ENCODE data around the gene BCL2L14.
A peak's percentile ranks its signal among the peaks of the same experiment; 100 is the strongest.

BCL2L14 gene

DNA sequence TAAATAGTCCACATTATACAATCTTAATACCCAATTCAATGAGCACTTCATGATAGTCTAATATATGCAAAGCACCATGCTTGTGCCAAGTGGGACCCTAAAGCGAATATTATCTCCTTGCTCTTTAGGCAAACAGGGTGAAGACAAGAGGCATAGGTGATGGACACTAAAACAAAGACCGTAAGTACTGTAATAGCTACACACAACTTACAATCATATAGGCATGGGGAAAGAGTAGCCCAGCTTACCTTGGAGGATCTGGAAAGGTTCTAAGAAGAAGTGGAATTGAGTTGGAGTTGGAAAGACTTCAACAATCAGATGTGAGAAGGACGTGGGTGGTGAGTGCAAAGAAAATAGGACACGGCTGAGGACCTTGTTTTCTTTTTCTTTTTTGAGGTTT is 19.1 kb upstream of the BCL2L14 start:
- no peaks in the 10 kb centered on the region for H3K36me3 ChIP-seq (ENCODE audit: control insufficient read depth in 5 of 5, insufficient read depth in 5 of 5, low read length in 5 of 5)
- no peak overlapping the region for H3K27ac ChIP-seq (ENCODE audit: low read depth, low read length)
- no peak overlapping the region for H3K9ac ChIP-seq (ENCODE audit: low read length in 5 of 5)
- peaks cover 0 to 4% (median 0%) of the 10 kb centered on the region in 5 donors for H3K9me3 ChIP-seq (ENCODE audit: control insufficient read depth in 5 of 5, low read length in 5 of 5)
- H3K4me3 ChIP-seq (ENCODE audit: low read depth in 1 of 5, low read length in 5 of 5), result no peak overlapping the region
- peaks cover 0 to 3% (median 0%) of the 10 kb centered on the region in 5 donors for H3K27me3 ChIP-seq (ENCODE audit: control insufficient read depth in 5 of 5, insufficient read depth in 4 of 5, low read length in 5 of 5)
- H3K4me1 ChIP-seq (ENCODE audit: control insufficient read depth in 5 of 5, insufficient read depth in 5 of 5, low read length in 5 of 5), result no peaks in the 10 kb centered on the region

DNA sequence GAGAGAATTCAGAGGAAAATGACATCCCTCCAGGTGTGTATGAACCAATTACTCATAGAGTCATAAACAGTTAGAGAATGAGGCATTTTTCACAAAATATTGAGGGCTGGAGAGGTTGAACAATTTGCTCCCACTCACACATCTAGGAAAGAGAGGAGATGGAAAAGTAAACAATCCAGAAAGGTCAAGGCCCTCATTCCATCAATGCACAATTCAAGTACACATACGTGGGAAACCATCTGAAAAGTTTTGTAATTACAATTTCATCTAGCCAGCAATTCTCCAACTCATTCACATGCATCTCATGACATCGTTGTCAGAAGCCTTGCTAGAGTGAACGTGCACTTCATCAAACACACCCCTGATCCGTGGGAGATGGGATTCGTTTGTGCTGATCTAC is 15.7 kb upstream of the BCL2L14 start:
- H3K36me3 ChIP-seq (ENCODE audit: control insufficient read depth in 5 of 5, insufficient read depth in 5 of 5, low read length in 5 of 5), result no peaks in the 10 kb centered on the region
- H3K4me3 ChIP-seq (ENCODE audit: low read depth in 1 of 5, low read length in 5 of 5), result no peak overlapping the region

DNA sequence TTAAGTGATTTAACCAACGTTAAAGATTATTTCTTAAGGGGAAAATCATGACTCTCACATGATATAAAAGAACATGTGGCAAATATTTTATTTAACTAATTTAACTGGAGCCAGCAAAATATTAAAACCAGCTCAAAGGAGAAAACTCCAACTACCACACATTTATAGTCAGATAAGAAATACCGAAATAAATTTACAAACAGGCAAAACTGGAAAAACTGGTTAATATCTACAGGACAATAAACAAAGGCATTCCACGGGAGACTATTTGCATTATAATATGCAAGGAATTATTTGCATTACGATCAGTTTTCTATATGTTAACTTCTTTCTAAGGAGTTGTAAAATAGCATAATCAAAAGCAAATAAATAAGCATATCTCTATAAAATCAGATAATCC is 13.8 kb upstream of the BCL2L14 start:
- no peaks in the 10 kb centered on the region for H3K36me3 ChIP-seq (ENCODE audit: control insufficient read depth in 5 of 5, insufficient read depth in 5 of 5, low read length in 5 of 5)
- H3K4me1 ChIP-seq (ENCODE audit: control insufficient read depth in 5 of 5, insufficient read depth in 5 of 5, low read length in 5 of 5), result no peaks in the 10 kb centered on the region
- no peak overlapping the region for H3K27ac ChIP-seq (ENCODE audit: low read depth, low read length)
- no peak overlapping the region for H3K4me3 ChIP-seq (ENCODE audit: low read depth in 1 of 5, low read length in 5 of 5)
- H3K9me3 ChIP-seq (ENCODE audit: control insufficient read depth in 5 of 5, low read length in 5 of 5), result peaks cover 0 to 4% (median 0%) of the 10 kb centered on the region in 5 donors
- H3K9ac ChIP-seq (ENCODE audit: low read length in 5 of 5), result no peak overlapping the region
- H3K27me3 ChIP-seq (ENCODE audit: control insufficient read depth in 5 of 5, insufficient read depth in 4 of 5, low read length in 5 of 5), result no peaks in the 10 kb centered on the region

More for the DNA sequence above, 15.7 kb upstream of the BCL2L14 start:
- Histone ChIP-seq H3K4me1 (ENCODE audit: control insufficient read depth in 5 of 5, insufficient read depth in 5 of 5, low read length in 5 of 5) (no peaks in the 10 kb centered on the region), H3K27ac (ENCODE audit: low read depth, low read length) (no peak overlapping the region), H3K27me3 (ENCODE audit: control insufficient read depth in 5 of 5, insufficient read depth in 4 of 5, low read length in 5 of 5) (no peaks in the 10 kb centered on the region), H3K9ac (ENCODE audit: low read length in 5 of 5) (no peak overlapping the region), H3K9me3 (ENCODE audit: control insufficient read depth in 5 of 5, low read length in 5 of 5) (peaks cover 0 to 4% (median 0%) of the 10 kb centered on the region in 5 donors)

DNA sequence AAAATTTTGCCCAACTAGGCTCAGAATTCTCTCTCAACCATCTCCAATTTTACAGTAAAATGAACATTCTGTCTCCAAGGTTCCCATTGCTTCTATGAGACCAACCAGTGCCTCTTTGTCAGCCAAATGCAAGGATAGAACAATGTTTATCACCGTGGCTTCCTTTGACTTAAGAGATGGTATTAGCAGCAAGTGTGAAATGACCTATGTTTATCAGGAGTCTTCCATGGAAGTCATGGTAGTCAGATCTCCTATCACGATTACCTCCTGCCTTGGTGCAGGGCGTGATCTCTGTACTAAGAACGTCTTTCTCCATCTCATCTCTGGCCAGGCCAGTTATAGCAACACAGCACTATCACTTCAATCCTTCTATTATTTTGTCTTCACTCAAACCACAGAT is 6.1 kb upstream of the BCL2L14 start:
- peaks cover 0 to 4% (median 0%) of the 10 kb centered on the region in 5 donors for H3K4me1 ChIP-seq (ENCODE audit: control insufficient read depth in 5 of 5, insufficient read depth in 5 of 5, low read length in 5 of 5)
- H3K27me3 ChIP-seq (ENCODE audit: control insufficient read depth in 5 of 5, insufficient read depth in 4 of 5, low read length in 5 of 5), result peaks cover 0 to 3% (median 0%) of the 10 kb centered on the region in 5 donors
- no peaks in the 10 kb centered on the region for H3K36me3 ChIP-seq (ENCODE audit: control insufficient read depth in 5 of 5, insufficient read depth in 5 of 5, low read length in 5 of 5)
- H3K9ac ChIP-seq (ENCODE audit: low read length in 5 of 5), result no peak overlapping the region
- H3K27ac ChIP-seq (ENCODE audit: low read depth, low read length), result no peak overlapping the region
- H3K9me3 ChIP-seq (ENCODE audit: control insufficient read depth in 5 of 5, low read length in 5 of 5), result no peaks in the 10 kb centered on the region
- no peak overlapping the region for H3K4me3 ChIP-seq (ENCODE audit: low read depth in 1 of 5, low read length in 5 of 5)

DNA sequence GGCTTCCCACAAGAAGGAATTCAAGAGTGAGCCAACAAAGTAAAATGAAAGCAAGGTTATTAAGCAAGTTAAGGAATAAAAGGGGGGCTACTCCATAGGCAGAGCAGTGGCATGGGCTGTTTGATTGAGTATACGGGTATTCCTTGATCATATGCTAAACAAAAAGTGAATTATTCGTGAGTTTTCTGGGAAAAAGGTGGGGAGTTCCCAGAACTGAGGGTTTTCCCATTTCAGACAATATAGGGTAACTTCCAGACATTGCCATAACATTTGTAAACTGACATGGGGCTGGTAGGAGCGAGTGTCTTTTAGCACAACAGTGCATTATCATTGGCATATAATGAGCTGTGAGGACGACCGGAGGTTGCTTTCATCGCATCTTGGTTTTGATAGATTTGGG is 2.0 kb upstream of the BCL2L14 start:
- Histone ChIP-seq H3K9ac (ENCODE audit: low read length in 5 of 5) (no peak overlapping the region), H3K4me1 (ENCODE audit: control insufficient read depth in 5 of 5, insufficient read depth in 5 of 5, low read length in 5 of 5) (peaks cover 0 to 4% (median 0%) of the 10 kb centered on the region in 5 donors), H3K36me3 (ENCODE audit: control insufficient read depth in 5 of 5, insufficient read depth in 5 of 5, low read length in 5 of 5) (no peaks in the 10 kb centered on the region), H3K4me3 (ENCODE audit: low read depth in 1 of 5, low read length in 5 of 5) (no peak overlapping the region), H3K27ac (ENCODE audit: low read depth, low read length) (no peak overlapping the region), H3K27me3 (ENCODE audit: control insufficient read depth in 5 of 5, insufficient read depth in 4 of 5, low read length in 5 of 5) (peaks cover 0 to 3% (median 3%) of the 10 kb centered on the region in 5 donors), H3K9me3 (ENCODE audit: control insufficient read depth in 5 of 5, low read length in 5 of 5) (no peaks in the 10 kb centered on the region)

DNA sequence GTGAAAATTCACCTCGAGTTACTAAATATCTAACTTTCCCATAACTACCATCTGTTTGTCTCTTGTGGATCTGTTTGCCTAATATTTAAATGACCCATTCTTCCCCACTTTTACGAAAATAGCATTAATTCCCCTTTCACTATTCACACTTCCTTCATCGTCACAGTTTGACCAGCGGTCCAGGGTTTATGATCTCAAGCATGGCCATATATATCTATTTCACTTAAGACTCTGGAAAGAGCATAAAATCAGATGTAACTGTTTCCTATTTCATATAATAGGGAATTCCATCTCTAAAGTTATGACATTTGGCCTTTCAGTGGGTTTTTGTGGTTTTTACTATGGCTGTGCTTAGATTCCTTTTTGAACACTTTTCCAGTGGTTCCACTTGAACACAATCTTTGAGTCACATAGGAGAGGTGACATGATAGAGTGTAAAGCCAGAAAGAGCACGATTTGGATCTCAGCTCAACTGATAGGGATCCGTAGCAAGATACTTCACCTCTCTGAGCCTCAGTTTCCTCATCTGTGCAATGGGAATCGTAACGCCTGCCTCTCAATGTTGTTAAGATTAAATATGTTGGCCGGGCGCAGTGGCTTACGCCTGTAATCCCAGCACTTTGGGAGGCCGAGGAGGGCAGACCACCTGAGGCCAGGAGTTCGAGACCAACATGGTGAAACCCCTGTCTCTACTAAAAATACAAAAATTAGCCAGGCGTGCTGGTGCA is 754 bp upstream of the BCL2L14 start:
- Histone ChIP-seq H3K36me3 (ENCODE audit: control insufficient read depth in 5 of 5, insufficient read depth in 5 of 5, low read length in 5 of 5) (no peaks in the 10 kb centered on the region), H3K9ac (ENCODE audit: low read length in 5 of 5) (no peak overlapping the region), H3K27me3 (ENCODE audit: control insufficient read depth in 5 of 5, insufficient read depth in 4 of 5, low read length in 5 of 5) (peaks cover 0 to 3% (median 3%) of the 10 kb centered on the region in 5 donors), H3K4me3 (ENCODE audit: low read depth in 1 of 5, low read length in 5 of 5) (no peak overlapping the region), H3K4me1 (ENCODE audit: control insufficient read depth in 5 of 5, insufficient read depth in 5 of 5, low read length in 5 of 5) (peaks cover 0 to 4% (median 0%) of the 10 kb centered on the region in 5 donors), H3K9me3 (ENCODE audit: control insufficient read depth in 5 of 5, low read length in 5 of 5) (no peaks in the 10 kb centered on the region), H3K27ac (ENCODE audit: low read depth, low read length) (no peak overlapping the region)

DNA sequence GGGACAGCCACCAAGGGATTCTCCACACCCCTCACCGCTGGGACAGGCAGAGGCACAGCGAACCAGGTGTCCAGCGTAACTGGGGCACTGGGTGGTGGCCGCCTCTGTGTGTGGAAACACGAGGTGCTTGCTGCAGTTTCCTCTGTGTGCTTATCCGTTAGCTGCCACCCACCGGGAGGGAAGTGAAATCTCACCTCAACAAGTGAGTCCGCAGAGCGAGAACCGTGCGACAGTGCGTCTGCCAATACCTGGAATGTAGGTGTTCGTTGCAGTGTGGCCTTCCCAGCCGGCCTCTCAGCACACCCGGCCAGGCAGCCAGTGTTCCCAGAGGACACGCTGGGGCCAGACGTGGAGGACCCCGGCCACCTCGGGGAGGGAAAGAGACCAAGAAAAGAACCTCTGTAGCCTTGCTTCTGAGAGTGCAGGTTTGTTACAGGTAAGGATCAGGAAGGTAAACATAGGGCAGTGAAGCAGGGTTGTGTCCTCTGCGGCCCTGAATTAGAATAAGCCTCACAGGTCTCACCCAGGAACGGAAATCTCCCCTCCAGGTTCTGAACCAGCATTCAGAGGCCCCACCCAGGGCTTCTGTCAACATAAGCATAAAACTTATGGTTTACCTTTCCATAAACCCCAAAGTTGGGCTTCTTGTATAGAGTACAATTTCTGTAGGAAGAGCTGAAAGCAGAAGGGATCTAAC is 1.5 kb downstream of the BCL2L14 start:
- H3K9ac ChIP-seq (ENCODE audit: low read length in 5 of 5), result no peak overlapping the region
- H3K27ac ChIP-seq (ENCODE audit: low read depth, low read length), result no peak overlapping the region
- no peaks in the 10 kb centered on the region for H3K36me3 ChIP-seq (ENCODE audit: control insufficient read depth in 5 of 5, insufficient read depth in 5 of 5, low read length in 5 of 5)
- peaks cover 0 to 3% (median 3%) of the 10 kb centered on the region in 5 donors for H3K27me3 ChIP-seq (ENCODE audit: control insufficient read depth in 5 of 5, insufficient read depth in 4 of 5, low read length in 5 of 5)
- H3K4me1 ChIP-seq (ENCODE audit: control insufficient read depth in 5 of 5, insufficient read depth in 5 of 5, low read length in 5 of 5), result peaks cover 0 to 2% (median 0%) of the 10 kb centered on the region in 5 donors
- no peak overlapping the region for H3K4me3 ChIP-seq (ENCODE audit: low read depth in 1 of 5, low read length in 5 of 5)
- no peaks in the 10 kb centered on the region for H3K9me3 ChIP-seq (ENCODE audit: control insufficient read depth in 5 of 5, low read length in 5 of 5)

DNA sequence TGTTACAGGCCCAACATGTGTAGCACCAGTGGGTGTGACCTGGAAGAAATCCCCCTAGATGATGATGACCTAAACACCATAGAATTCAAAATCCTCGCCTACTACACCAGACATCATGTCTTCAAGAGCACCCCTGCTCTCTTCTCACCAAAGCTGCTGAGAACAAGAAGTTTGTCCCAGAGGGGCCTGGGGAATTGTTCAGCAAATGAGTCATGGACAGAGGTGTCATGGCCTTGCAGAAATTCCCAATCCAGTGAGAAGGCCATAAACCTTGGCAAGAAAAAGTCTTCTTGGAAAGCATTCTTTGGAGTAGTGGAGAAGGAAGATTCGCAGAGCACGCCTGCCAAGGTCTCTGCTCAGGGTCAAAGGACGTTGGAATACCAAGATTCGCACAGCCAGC is 8.6 kb downstream of the BCL2L14 start:
- Histone ChIP-seq H3K27me3 (ENCODE audit: control insufficient read depth in 5 of 5, insufficient read depth in 4 of 5, low read length in 5 of 5) (no peaks in the 10 kb centered on the region), H3K27ac (ENCODE audit: low read depth, low read length) (no peak overlapping the region), H3K4me3 (ENCODE audit: low read depth in 1 of 5, low read length in 5 of 5) (no peak overlapping the region), H3K4me1 (ENCODE audit: control insufficient read depth in 5 of 5, insufficient read depth in 5 of 5, low read length in 5 of 5) (peaks cover 0 to 8% (median 0%) of the 10 kb centered on the region in 5 donors), H3K9me3 (ENCODE audit: control insufficient read depth in 5 of 5, low read length in 5 of 5) (no peaks in the 10 kb centered on the region), H3K9ac (ENCODE audit: low read length in 5 of 5) (no peak overlapping the region), H3K36me3 (ENCODE audit: control insufficient read depth in 5 of 5, insufficient read depth in 5 of 5, low read length in 5 of 5) (no peaks in the 10 kb centered on the region)

DNA sequence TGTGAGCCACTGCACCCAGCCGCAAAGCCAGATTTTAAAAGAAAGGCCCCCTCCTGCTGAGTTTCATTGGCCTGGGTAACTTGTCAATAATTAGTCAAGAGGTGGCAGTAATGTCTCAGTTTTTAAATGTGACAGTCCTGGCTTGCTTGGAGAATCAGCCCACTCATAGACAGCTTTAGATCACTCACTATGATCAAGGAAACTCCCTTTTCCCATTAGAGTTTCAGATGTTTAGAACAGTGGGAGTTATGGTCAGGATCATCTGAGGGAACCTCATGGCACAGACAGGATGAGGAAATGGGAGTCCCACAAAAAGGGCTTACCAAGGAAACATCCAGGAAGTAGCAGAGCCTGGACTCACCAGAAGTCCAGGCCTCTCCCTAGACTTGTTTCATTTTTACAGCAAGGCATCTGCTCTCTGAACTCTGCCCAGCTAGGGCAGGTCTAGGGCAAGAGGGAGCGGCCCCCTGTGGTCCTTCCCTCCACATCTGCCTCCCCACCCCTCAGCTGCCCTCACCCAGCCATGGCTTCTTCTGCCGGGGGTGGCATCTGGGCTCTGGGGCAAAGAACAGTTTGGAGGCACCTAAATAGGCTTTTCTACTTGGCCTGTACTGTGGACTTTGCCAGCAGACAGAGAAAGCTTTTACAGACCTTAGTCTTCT is 11.2 kb downstream of the BCL2L14 start:
- H3K4me3 ChIP-seq (ENCODE audit: low read depth in 1 of 5, low read length in 5 of 5), result no peak overlapping the region
- H3K27me3 ChIP-seq (ENCODE audit: control insufficient read depth in 5 of 5, insufficient read depth in 4 of 5, low read length in 5 of 5), result no peaks in the 10 kb centered on the region
- H3K27ac ChIP-seq (ENCODE audit: low read depth, low read length), result peak overlapping the region; percentile 48
- H3K9me3 ChIP-seq (ENCODE audit: control insufficient read depth in 5 of 5, low read length in 5 of 5), result no peaks in the 10 kb centered on the region
- H3K4me1 ChIP-seq (ENCODE audit: control insufficient read depth in 5 of 5, insufficient read depth in 5 of 5, low read length in 5 of 5), result peaks cover 0 to 8% (median 0%) of the 10 kb centered on the region in 5 donors
- H3K36me3 ChIP-seq (ENCODE audit: control insufficient read depth in 5 of 5, insufficient read depth in 5 of 5, low read length in 5 of 5), result no peaks in the 10 kb centered on the region
- peak overlapping the region in 3 of 5 donors; percentile 8 to 55 (median 17) for H3K9ac ChIP-seq (ENCODE audit: low read length in 5 of 5)

DNA sequence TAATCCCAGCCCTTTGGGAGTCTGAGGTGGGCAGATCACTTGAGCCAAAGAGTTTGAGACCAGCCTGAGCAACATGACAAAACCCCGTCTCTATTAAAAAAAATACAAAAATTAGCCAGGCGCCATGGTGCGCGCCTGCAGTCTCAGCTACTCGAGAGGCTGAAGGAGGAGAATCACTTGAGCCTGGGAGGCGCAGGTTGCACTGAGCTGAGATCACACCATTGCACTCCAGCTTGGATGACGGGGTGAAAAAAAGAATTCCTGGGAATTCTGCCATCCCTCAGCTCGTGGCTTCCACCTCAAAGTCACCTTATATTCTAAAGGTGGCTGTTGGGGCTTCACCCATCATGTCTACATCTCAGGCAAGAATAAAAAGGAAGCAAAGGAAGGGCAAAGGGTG is 12.9 kb downstream of the BCL2L14 start:
- Histone ChIP-seq H3K9ac (ENCODE audit: low read length in 5 of 5) (no peak overlapping the region), H3K9me3 (ENCODE audit: control insufficient read depth in 5 of 5, low read length in 5 of 5) (no peaks in the 10 kb centered on the region), H3K27me3 (ENCODE audit: control insufficient read depth in 5 of 5, insufficient read depth in 4 of 5, low read length in 5 of 5) (no peaks in the 10 kb centered on the region), H3K36me3 (ENCODE audit: control insufficient read depth in 5 of 5, insufficient read depth in 5 of 5, low read length in 5 of 5) (no peaks in the 10 kb centered on the region), H3K4me3 (ENCODE audit: low read depth in 1 of 5, low read length in 5 of 5) (no peak overlapping the region), H3K27ac (ENCODE audit: low read depth, low read length) (no peak overlapping the region), H3K4me1 (ENCODE audit: control insufficient read depth in 5 of 5, insufficient read depth in 5 of 5, low read length in 5 of 5) (peaks cover 0 to 14% (median 7%) of the 10 kb centered on the region in 5 donors)
